Kidney glomerular epithelial cell (primary cell): Measurements from ENCODE around the gene WHRN.

ENCODE experiments used
- DNase-seq: peaks from one replicate; lab custom pipeline; 2025; lab: John Stamatoyannopoulos, UW

Gene WHRN

GRCh38 chr9:114513959-114514267 is 8.6 kb upstream of the WHRN start:
- DNase-seq = no peak

- DNase-seq = no peak
Observed at GRCh38 chr9:114513055-114513958, 8.0 kb upstream of the WHRN start.

- DNase-seq = no peak
Observed at GRCh38 chr9:114511978-114512874, 7.0 kb upstream of the WHRN start.

GRCh38 chr9:114507726-114508125 is 2.5 kb upstream of the WHRN start:
- DNase-seq = peak; percentile 30

- DNase-seq = no peak
Observed at GRCh38 chr9:114506082-114506390, 763 bp upstream of the WHRN start.

GRCh38 chr9:114504341-114505186 is 709 bp downstream of the WHRN start:
- DNase-seq = peak; percentile 39

GRCh38 chr9:114503522-114504340 is 1.5 kb downstream of the WHRN start:
- DNase-seq = no peak

- DNase-seq = no peak
Observed at GRCh38 chr9:114503009-114503408, 2.3 kb downstream of the WHRN start.

- DNase-seq = peak; percentile 19
Observed at GRCh38 chr9:114501796-114502682, 3.2 kb downstream of the WHRN start.

GRCh38 chr9:114500697-114501292 is 4.5 kb downstream of the WHRN start:
- DNase-seq = no peak

GRCh38 chr9:114499941-114500696 is 5.2 kb downstream of the WHRN start:
- DNase-seq = no peak

- no peak for DNase-seq
Observed at GRCh38 chr9:114499528-114499927, 5.7 kb downstream of the WHRN start.

GRCh38 chr9:114497727-114498382 is 7.4 kb downstream of the WHRN start:
- no peak for DNase-seq

GRCh38 chr9:114497236-114497635 is 8.0 kb downstream of the WHRN start:
- no peak for DNase-seq

GRCh38 chr9:114496011-114496410 is 9.3 kb downstream of the WHRN start:
- no peak for DNase-seq

GRCh38 chr9:114494776-114495569 is 10.3 kb downstream of the WHRN start:
- DNase-seq = no peak

GRCh38 chr9:114493521-114494184 is 11.6 kb downstream of the WHRN start:
- DNase-seq = no peak
